Spinal cord (tissue), 10 donors: ENCODE results near the gene SPEM3. TPM values are rescaled to one million over a fixed set of nuclear protein-coding genes. Genes with fewer than 3 reads are reported as not detected.

Experiments
- DNase-seq, 6 donors: peaks; one replicate each; pipeline versions ENCODE4 v3.0.0 to v3.0.0-alpha.2; 2013 to 2015; ENCODE audit warnings: low spot score in 6 of 6, low read depth in 4 of 6
- H3K27ac ChIP-seq: one replicate; pipeline ENCODE4 v1.5.1; 2013; ENCODE audit warnings: low read depth, low read length, control low read depth
- H3K27me3 ChIP-seq: one replicate; pipeline ENCODE4 v1.6.1; 2013; ENCODE audit warnings: low read length; ENCODE audit not compliant: control insufficient read depth, insufficient read depth
- H3K36me3 ChIP-seq: one replicate; pipeline ENCODE4 v1.6.1; 2013; ENCODE audit warnings: low read length; ENCODE audit not compliant: control insufficient read depth, insufficient read depth
- H3K4me1 ChIP-seq: one replicate; pipeline ENCODE4 v1.6.1; 2013; ENCODE audit warnings: low read length; ENCODE audit not compliant: control insufficient read depth, insufficient read depth
- H3K4me3 ChIP-seq: one replicate; pipeline ENCODE4 v1.5.1; 2013; ENCODE audit warnings: low read depth, low read length, control low read depth
- H3K9me3 ChIP-seq: one replicate; pipeline ENCODE4 v1.6.1; 2013; ENCODE audit warnings: low read length; ENCODE audit not compliant: control insufficient read depth, insufficient read depth
- WGBS: methylation state at CpG from one replicate; pipeline ENCODE4 v1.1.5; 2013; ENCODE audit warnings: missing lambda C conversion rate; ENCODE audit not compliant: insufficient coverage; 5-methylcytosine and 5-hydroxymethylcytosine counted together
- polyA plus RNA-seq, 2 donors: library from polyadenylated mRNA; unstranded; fragments of 120-200 nt; gene quantifications; one replicate each; pipeline ENCODE4 v1.2.1, GENCODE V29; 2013; ENCODE audit not compliant: insufficient read length in 2 of 2
- total RNA-seq, 2 donors: library from RNA; depleted of rRNA in 1 of 2; stranded (reverse); fragments of 120-200 nt in 1 of 2; fragments of >200 nt in 1 of 2; gene quantifications; one replicate each; pipeline versions ENCODE4 v1.2.3 to v1.2.4, GENCODE V29; 2013 to 2014
- donor health status: healthy.

SPEM3 gene
- total and polyA plus RNA-seq, 4 donors: 0.05 TPM; not detected in 3

GRCh38 chr17:7429722-7430121, 1.1 kb downstream of the SPEM3 start:
- no peaks in the 10 kb centered on the region for H3K36me3 ChIP-seq
- 94% methylated on average over 10 of the region's 10 CpGs for WGBS

GRCh38 chr17:7431231-7431630, 2.6 kb downstream of the SPEM3 start:
- Histone ChIP-seq H3K27me3 (peaks cover 15% of the 10 kb centered on the region), H3K4me3 (no peak overlapping the region), H3K36me3 (no peaks in the 10 kb centered on the region), H3K4me1 (peaks cover 15% of the 10 kb centered on the region), H3K9me3 (no peaks in the 10 kb centered on the region), H3K27ac (no peak overlapping the region)
- 91% methylated on average over 1 of the region's 1 CpG for WGBS
- no peak for DNase-seq

More at GRCh38 chr17:7429722-7430121, 1.1 kb downstream of the SPEM3 start:
- no peak overlapping the region for H3K4me3 ChIP-seq
- peaks cover 2% of the 10 kb centered on the region for H3K27me3 ChIP-seq
- no peak for DNase-seq
- no peaks in the 10 kb centered on the region for H3K9me3 ChIP-seq
- no peaks in the 10 kb centered on the region for H3K4me1 ChIP-seq
- no peak overlapping the region for H3K27ac ChIP-seq

- Histone ChIP-seq H3K27me3 (peaks cover 18% of the 10 kb centered on the region), H3K4me1 (peaks cover 25% of the 10 kb centered on the region), H3K27ac (no peak overlapping the region), H3K36me3 (no peaks in the 10 kb centered on the region), H3K4me3 (no peak overlapping the region), H3K9me3 (no peaks in the 10 kb centered on the region)
- no peak for DNase-seq
- 95% methylated on average over 11 of the region's 11 CpGs for WGBS
Measured at GRCh38 chr17:7432296-7432695, 3.6 kb downstream of the SPEM3 start.

- Histone ChIP-seq H3K4me3 (peak overlapping the region; percentile 47), H3K27ac (peak overlapping the region; percentile 33), H3K4me1 (peaks cover 55% of the 10 kb centered on the region), H3K9me3 (no peaks in the 10 kb centered on the region), H3K27me3 (peaks cover 34% of the 10 kb centered on the region), H3K36me3 (no peaks in the 10 kb centered on the region)
- DNase-seq: no peak
- 4% methylated on average over 49 of the region's 49 CpGs for WGBS
Measured at GRCh38 chr17:7435676-7436555, 7.3 kb downstream of the SPEM3 start.

GRCh38 chr17:7436556-7437368, 8.1 kb downstream of the SPEM3 start:
- WGBS: 1% methylated on average over 92 of the region's 92 CpGs
- H3K4me3 ChIP-seq: peak overlapping the region; percentile 55
- H3K9me3 ChIP-seq: no peaks in the 10 kb centered on the region
- H3K36me3 ChIP-seq: no peaks in the 10 kb centered on the region
- peaks cover 34% of the 10 kb centered on the region for H3K27me3 ChIP-seq
- peak overlapping the region; percentile 52 for H3K27ac ChIP-seq
- DNase-seq: peak in 2 of 6 donors; percentile 83 to 90
- peaks cover 64% of the 10 kb centered on the region for H3K4me1 ChIP-seq

- H3K4me3 ChIP-seq: peak overlapping the region; percentile 55
- no peak for DNase-seq
- peaks cover 65% of the 10 kb centered on the region for H3K4me1 ChIP-seq
- 8% methylated on average over 26 of the region's 31 CpGs for WGBS
- peaks cover 34% of the 10 kb centered on the region for H3K27me3 ChIP-seq
- peak overlapping the region; percentile 84 for H3K27ac ChIP-seq
- H3K36me3 ChIP-seq: peaks cover under 1% of the 10 kb centered on the region
- H3K9me3 ChIP-seq: no peaks in the 10 kb centered on the region
Measured at GRCh38 chr17:7437369-7437863, 8.8 kb downstream of the SPEM3 start.

GRCh38 chr17:7437950-7438614, 9.4 kb downstream of the SPEM3 start:
- peaks cover 36% of the 10 kb centered on the region for H3K27me3 ChIP-seq
- peak overlapping the region; percentile 84 for H3K27ac ChIP-seq

GRCh38 chr17:7438656-7439460, 10.2 kb downstream of the SPEM3 start:
- H3K36me3 ChIP-seq: peaks cover 9% of the 10 kb centered on the region
- DNase-seq: no peak
- H3K4me3 ChIP-seq: peak overlapping the region; percentile 55
- peak overlapping the region; percentile 84 for H3K27ac ChIP-seq
- no peaks in the 10 kb centered on the region for H3K9me3 ChIP-seq
- H3K27me3 ChIP-seq: peaks cover 36% of the 10 kb centered on the region
- 24% methylated on average over 8 of the region's 11 CpGs for WGBS
- H3K4me1 ChIP-seq: peaks cover 65% of the 10 kb centered on the region

More at GRCh38 chr17:7437950-7438614, 9.4 kb downstream of the SPEM3 start:
- WGBS: 4% methylated on average over 47 of the region's 48 CpGs
- Histone ChIP-seq H3K9me3 (no peaks in the 10 kb centered on the region), H3K36me3 (peaks cover 7% of the 10 kb centered on the region), H3K4me3 (peak overlapping the region; percentile 55), H3K4me1 (peaks cover 65% of the 10 kb centered on the region)
- DNase-seq: peak in 2 of 6 donors; percentile 84 to 87
